Mesothelial cell of epicardium (in vitro differentiated cells): ENCODE data around the gene FAM3D. TPM values are rescaled to one million over a fixed set of nuclear protein-coding genes. Genes with fewer than 3 reads are reported as not detected.
"Not testable (repeated sequence)": the region's sequence is repeated elsewhere in the genome, so short reads cannot be mapped to it uniquely, and the experiment has no call there.

Experiments used
- DNase-seq, 2 experiments: peaks; one replicate each; pipeline ENCODE4 v3.0.0; 2021; ENCODE audit warnings: low spot score in 2 of 2; ENCODE audit not compliant: unreplicated experiment in 2 of 2
- H3K27ac Mint-ChIP-seq: 2 replicates; pipeline ENCODE4 v1.8.0; 2021; ENCODE audit warnings: mixed read lengths
- H3K27me3 Mint-ChIP-seq: 2 replicates; pipeline ENCODE4 v1.8.0; 2021; ENCODE audit warnings: low read depth, mixed read lengths
- H3K36me3 Mint-ChIP-seq: 2 replicates; pipeline ENCODE4 v1.8.0; 2021; ENCODE audit warnings: mixed read lengths
- H3K4me1 Mint-ChIP-seq: 2 replicates; pipeline ENCODE4 v1.8.0; 2021; ENCODE audit warnings: mixed read lengths
- H3K4me3 Mint-ChIP-seq: 2 replicates; pipeline ENCODE4 v1.8.0; 2021; ENCODE audit warnings: mild to moderate bottlenecking, moderate library complexity, mixed read lengths
- H3K9me3 Mint-ChIP-seq: 2 replicates; pipeline ENCODE4 v1.8.0; 2021; ENCODE audit warnings: mixed read lengths
- total RNA-seq: library from RNA; stranded (reverse); gene quantifications from 3 replicates; pipeline ENCODE4 v1.2.1, GENCODE V29; 2021
- TF ChIP-seq, protein P1 (sequence below): fragments of 200-600 bp; sonication (generic); IDR thresholded peaks from one replicate; pipeline ENCODE4 v1.5.0; 2021; ENCODE audit warnings: antibody characterized with exemption; ENCODE audit not compliant: unreplicated experiment

Gene FAM3D, protein sequence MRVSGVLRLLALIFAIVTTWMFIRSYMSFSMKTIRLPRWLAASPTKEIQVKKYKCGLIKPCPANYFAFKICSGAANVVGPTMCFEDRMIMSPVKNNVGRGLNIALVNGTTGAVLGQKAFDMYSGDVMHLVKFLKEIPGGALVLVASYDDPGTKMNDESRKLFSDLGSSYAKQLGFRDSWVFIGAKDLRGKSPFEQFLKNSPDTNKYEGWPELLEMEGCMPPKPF
- total RNA-seq = 0.16 TPM in 1 of 3 replicates, not detected in the others

DNA sequence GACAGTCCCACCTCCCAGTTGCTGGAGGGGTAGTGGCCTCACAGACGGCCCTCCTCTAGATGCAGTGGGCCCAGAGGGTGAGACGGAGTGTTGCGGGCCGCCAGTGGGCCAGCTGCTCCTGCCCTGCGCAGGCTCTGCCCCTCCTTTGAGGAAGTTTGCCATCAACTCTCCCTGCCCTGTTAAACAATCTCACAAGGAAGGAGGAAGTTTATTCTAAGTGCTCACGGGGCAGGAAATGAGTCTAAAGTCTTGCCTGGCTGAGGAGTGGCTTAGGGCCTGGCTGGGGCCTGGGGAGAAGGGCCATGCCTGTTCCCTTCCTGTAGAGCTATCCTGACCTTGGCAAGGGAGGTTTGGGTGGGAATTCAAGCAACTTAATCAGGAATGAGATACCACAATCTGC is at the start of gene FAM3D:
Gene FAM3D, minus strand, starts transcription at position 92 of the 400 bp plus-strand sequence. CDS start 11,211 bp downstream, outside the sequence.
- no peak for DNase-seq
- no peaks in the 10 kb centered on the region for H3K4me1 Mint-ChIP-seq
- TF ChIP-seq, protein P1, sequence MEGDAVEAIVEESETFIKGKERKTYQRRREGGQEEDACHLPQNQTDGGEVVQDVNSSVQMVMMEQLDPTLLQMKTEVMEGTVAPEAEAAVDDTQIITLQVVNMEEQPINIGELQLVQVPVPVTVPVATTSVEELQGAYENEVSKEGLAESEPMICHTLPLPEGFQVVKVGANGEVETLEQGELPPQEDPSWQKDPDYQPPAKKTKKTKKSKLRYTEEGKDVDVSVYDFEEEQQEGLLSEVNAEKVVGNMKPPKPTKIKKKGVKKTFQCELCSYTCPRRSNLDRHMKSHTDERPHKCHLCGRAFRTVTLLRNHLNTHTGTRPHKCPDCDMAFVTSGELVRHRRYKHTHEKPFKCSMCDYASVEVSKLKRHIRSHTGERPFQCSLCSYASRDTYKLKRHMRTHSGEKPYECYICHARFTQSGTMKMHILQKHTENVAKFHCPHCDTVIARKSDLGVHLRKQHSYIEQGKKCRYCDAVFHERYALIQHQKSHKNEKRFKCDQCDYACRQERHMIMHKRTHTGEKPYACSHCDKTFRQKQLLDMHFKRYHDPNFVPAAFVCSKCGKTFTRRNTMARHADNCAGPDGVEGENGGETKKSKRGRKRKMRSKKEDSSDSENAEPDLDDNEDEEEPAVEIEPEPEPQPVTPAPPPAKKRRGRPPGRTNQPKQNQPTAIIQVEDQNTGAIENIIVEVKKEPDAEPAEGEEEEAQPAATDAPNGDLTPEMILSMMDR = no peak
- H3K27me3 Mint-ChIP-seq = peaks cover 33% of the 10 kb centered on the region
- H3K36me3 Mint-ChIP-seq = no peaks in the 10 kb centered on the region
- H3K4me3 Mint-ChIP-seq = no peak within 1 kb of the TSS
- peaks cover 3% of the 10 kb centered on the region for H3K9me3 Mint-ChIP-seq
- no peak within 1 kb of the TSS for H3K27ac Mint-ChIP-seq

DNA sequence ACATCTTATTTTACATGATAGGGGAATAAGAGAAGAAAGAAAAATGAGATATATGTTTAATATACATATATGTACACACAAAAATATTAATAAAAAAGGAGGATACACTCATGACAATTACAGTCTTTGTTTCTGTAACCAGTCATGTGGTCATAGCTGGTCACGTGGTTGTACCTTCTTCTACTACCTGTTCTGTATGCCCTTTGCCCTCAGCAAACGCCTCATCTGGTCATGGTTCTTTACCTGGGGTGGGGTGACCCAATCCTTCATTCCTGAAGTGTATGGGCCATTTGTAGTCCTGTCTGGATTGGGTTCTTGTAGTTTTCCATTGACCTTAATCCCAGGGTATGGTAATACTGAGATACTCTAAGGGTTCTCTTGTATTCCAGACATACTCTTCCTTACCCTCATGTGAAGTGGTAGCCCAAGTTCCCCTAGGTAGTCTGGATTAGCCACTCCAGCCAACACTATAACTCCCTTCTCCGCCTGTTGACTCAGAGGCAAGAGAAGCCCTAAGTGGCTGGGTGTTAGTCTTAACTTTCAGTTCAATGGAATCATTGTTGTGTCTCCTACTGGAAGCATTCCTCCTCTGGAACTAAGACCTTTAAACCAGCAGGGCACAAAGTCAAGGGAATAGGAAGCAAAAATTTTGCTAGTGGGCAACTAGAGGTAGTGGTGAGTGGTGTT is 47.3 kb upstream of the FAM3D start:
- Mint-ChIP-seq H3K4me3 (no peak overlapping the region), H3K27ac (no peak overlapping the region), H3K27me3 (no peaks in the 10 kb centered on the region), H3K4me1 (no peaks in the 10 kb centered on the region), H3K9me3 (peaks cover 16% of the 10 kb centered on the region), H3K36me3 (no peaks in the 10 kb centered on the region)
- no peak for DNase-seq
- TF ChIP-seq, protein P1 = no peak

DNA sequence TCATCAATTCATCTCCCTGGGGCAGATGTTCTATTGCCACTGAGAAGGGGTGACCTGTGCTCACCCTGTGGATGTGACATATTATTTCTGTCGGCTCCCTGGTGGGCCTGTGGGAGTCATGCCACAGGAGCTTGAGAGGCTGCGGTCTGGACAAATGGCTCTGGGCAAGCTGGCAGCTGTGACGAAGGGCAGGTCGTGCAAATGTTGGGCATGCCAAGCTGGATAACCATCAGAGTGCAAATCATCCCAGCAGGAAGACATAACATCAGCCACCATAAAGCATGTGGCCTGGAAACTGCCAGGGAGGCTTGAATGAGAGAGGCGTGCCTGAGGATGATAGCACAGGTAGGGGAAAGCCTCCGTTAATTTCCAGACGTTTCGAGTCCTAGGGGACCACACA is 45.3 kb upstream of the FAM3D start:
- no peaks in the 10 kb centered on the region for H3K36me3 Mint-ChIP-seq
- no peak overlapping the region for H3K27ac Mint-ChIP-seq
- no peaks in the 10 kb centered on the region for H3K4me1 Mint-ChIP-seq
- TF ChIP-seq, protein P1 = no peak
- H3K27me3 Mint-ChIP-seq = no peaks in the 10 kb centered on the region
- no peak for DNase-seq
- H3K9me3 Mint-ChIP-seq = peaks cover 16% of the 10 kb centered on the region
- H3K4me3 Mint-ChIP-seq = no peak overlapping the region

DNA sequence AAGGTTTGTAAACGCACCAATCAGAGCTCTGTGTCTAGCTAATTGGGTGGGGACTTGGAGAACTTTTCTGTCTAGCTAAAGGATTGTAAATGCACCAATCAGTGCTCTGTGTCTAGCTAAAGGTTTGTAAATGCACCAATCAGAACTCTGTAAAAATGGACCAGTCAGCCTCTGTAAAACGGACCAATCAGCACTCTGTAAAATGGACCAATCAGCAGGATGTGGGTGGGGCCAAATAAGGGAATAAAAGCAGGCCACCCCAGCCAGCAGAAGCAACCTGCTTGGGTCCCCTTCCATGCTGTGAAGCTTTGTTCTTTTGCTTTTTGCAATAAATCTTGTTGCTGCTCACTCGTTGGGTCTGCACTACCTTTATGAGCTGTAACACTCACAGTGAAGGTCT is 42.4 kb upstream of the FAM3D start:
- peaks cover 15% of the 10 kb centered on the region for H3K9me3 Mint-ChIP-seq
- H3K27me3 Mint-ChIP-seq, H3K27ac Mint-ChIP-seq, DNase-seq, H3K4me1 Mint-ChIP-seq, H3K36me3 Mint-ChIP-seq, H3K4me3 Mint-ChIP-seq: not testable (repeated sequence)

DNA sequence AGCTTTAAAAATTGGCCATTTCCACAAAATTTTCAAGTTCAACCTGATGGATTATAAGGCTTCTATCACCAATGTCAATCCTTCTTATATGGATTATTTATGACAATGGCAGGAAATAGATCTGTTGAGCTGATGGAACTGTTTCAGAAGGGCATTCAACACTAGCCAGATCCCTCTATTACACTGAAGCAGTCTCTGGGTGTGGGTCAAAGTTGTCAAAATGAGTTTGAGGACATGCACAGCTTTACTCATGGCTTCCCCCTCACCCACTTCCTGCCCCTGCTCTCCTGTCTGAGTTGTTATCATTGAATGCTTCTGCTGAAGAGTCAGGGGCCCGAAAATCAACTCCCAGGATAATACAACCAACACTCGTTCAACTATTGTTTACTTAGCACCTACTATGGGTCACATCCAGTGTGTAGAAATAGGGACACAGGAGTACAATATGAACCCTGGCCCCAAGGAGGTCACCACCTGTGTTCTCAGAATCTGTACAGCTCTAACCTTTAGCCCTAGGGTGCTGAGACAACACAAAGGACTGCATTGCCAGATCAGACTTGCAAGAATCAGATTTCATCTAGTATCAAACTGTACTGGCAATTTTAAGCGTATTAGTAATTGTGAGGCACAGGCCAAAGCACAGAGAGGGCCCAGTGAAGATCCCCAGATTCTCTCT is 41.7 kb upstream of the FAM3D start:
- no peaks in the 10 kb centered on the region for H3K4me1 Mint-ChIP-seq
- no peaks in the 10 kb centered on the region for H3K36me3 Mint-ChIP-seq
- H3K27ac Mint-ChIP-seq = no peak overlapping the region
- TF ChIP-seq, protein P1 = no peak
- DNase-seq = no peak
- H3K4me3 Mint-ChIP-seq = no peak overlapping the region
- peaks cover 7% of the 10 kb centered on the region for H3K9me3 Mint-ChIP-seq
- no peaks in the 10 kb centered on the region for H3K27me3 Mint-ChIP-seq

DNA sequence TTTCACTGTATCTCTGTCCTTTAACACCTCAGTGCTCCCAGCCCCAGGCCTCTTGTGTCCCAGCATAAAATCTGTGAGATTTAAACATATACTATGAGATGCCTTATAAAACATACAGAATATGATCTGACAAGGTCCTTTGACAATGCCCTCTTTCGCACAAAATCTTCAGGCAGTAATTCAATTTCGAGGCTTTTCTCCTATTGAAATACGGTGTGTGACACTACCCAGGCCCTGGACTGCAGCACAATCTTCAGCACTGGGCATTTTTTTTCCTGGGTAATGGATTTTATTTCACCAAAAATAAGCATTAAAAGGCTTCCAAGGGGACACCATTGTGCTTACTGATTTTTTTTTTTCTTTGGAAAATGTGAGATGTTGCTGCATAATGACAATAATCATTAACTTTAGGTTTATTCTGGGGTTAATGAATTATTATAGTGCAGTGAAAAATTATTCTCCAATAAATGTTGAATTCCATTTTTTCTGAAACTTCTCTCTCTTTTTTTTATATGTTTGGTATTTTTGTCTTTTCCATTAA is 40.9 kb upstream of the FAM3D start:
- no peak for DNase-seq
- Mint-ChIP-seq H3K27me3 (no peaks in the 10 kb centered on the region), H3K27ac (no peak overlapping the region), H3K9me3 (peaks cover 6% of the 10 kb centered on the region), H3K36me3 (no peaks in the 10 kb centered on the region), H3K4me3 (no peak overlapping the region), H3K4me1 (no peaks in the 10 kb centered on the region)
- TF ChIP-seq, protein P1 = no peak
